HG03354 (cell line): ENCODE measurements around the gene PAGR1.
"Not testable (repeated sequence)": the region's sequence is repeated elsewhere in the genome, so short reads cannot be mapped to it uniquely, and the experiment has no call there.

Experiments used
- ATAC-seq: cut with Tn5 transposase; IDR thresholded peaks from one replicate; pipeline ENCODE4 v1.9.1; 2021; ENCODE audit warnings: mild to moderate bottlenecking; ENCODE audit not compliant: unreplicated experiment, poor library complexity, severe bottlenecking

PAGR1 gene

DNA sequence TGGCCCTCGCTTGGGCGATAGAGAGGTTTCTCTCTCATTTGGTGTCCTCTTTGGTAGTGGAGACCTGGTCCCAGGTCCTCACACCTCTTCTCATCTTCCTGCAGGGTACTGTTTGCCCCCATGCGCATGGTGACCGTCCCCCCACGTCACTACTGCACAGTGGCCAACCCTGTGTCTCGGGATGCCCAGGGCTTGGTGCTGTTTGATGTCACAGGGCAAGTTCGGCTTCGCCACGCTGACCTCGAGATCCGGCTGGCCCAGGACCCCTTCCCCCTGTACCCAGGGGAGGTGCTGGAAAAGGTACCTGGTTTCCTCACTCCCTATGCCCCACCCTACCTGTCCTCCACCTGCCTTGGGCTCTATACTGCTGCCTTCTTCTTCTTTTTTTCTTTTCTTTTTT is 14.8 kb downstream of the PAGR1 start:
- no peak for ATAC-seq

DNA sequence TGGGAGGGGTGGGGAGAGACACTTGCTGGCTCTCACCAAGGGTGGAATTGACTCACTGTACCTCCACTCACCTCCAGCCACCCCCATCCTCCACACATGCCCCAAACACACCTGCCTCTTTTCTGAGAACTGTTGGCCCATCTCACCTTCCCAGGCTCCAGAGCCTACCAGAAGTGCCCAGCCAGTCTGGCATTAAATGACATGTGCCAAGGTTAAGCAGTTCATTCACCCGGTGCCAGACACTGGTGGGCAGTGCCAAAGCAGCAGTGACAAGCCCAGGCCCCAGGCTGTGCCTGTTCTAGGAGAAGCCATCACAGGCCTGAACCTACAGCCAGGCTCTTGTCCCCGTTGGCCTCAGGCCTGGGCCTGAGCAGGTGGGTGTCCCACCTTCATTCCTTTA is 15.5 kb downstream of the PAGR1 start:
- no peak for ATAC-seq

GRCh38 chr16:29833219-29833618 is 17.3 kb downstream of the PAGR1 start:
- ATAC-seq: not testable (repeated sequence)

DNA sequence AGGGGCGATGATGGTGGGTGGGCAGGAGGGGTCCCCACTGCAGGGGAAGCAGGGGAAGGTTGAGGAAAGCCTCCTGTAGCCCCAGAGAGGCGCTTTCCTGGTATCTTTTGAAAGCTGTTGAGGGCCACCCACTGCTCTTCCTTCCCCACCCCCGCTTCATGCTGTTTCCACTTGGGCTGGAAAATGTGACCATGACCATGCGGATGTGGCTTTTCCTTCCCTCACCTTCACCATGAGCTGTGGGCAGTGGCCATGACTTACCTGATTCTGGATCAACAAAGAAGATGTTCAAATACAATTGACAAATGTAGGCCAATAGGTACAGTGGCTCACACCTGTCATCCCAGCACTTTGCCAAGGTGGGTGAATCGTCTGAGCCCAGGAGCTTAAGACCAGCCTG is 18.1 kb downstream of the PAGR1 start:
- ATAC-seq: no peak

DNA sequence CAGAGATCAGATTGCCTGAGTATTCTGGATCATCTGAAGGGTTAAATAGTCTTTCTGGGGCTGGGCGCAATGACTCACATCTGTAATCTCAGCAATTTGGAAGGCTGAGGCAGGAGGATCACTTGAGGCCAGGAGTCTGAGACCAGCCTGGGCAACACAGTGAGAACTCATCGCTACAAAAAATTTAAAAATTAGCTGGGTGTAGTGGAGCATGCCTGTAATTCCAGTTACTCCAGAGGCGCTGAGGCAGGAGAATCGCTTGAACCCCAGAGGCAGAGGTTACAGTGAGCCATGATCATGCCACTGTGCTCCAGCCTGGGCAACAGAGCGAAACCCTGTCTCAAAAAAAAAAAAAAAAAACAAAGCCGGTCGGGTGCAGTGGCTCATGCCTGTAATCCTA is 20.0 kb downstream of the PAGR1 start:
- ATAC-seq: no peak

DNA sequence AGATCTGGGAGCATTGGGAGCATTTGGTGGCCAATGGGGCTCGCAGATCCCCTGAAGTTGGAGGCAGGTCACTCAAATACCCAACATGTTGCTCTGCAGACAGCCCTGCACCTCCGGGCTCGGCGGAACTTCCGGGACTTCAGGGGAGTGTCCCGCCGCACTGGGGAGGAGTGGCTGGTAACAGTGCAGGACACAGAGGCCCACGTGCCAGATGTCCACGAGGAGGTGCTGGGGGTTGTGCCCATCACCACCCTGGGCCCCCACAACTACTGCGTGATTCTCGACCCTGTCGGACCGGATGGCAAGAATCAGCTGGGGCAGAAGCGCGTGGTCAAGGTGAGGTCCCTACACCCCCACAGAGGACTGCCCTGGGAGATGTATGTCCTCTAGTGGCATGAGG is 20.7 kb downstream of the PAGR1 start:
- no peak for ATAC-seq

DNA sequence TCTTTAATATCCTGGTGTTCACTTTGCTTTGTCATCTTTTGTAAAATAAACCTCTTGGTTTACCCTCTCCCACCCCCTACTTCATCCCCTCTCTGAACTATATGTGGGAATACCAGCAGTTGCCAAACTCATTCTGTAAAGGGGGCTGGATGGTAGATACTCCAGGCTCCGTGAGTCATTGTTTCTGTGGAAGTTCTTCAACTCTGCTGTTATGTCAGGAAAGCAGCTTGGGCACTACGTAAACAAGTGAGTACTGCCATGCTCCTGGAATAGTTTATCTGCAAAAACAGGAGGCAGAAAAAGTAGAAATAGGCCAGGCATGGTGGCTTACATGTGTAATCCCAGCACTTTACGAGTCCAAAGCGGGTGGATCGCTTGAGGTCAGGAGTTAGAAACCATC is 21.9 kb downstream of the PAGR1 start:
- ATAC-seq: no peak

GRCh38 chr16:29839822-29840221 is 23.9 kb downstream of the PAGR1 start:
- ATAC-seq: no peak

DNA sequence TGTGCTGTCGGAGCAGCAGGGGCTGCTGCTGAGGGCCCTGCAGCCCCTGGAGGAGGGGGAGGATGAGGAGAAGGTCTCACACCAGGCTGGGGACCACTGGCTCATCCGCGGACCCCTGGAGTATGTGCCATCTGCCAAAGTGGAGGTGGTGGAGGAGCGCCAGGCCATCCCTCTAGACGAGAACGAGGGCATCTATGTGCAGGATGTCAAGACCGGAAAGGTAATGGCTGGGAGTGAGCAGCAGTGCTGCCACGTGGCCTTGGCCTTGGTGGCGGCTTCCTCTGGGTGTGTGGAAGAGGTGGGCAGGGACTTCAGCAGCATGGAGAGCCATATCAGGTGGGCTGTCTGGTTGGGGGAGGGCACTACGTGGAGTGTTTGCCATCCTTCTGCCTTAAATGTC is 24.3 kb downstream of the PAGR1 start:
- no peak for ATAC-seq

DNA sequence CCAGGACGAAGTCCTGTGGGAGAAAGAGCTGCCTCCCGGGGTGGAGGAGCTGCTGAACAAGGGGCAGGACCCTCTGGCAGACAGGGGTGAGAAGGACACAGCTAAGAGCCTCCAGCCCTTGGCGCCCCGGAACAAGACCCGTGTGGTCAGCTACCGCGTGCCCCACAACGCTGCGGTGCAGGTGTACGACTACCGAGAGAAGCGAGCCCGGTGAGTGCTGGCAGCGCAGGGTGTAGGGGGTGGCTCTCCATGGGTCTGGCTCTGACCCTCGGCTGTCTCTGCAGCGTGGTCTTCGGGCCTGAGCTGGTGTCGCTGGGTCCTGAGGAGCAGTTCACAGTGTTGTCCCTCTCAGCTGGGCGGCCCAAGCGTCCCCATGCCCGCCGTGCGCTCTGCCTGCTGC is 25.7 kb downstream of the PAGR1 start:
- no peak for ATAC-seq

DNA sequence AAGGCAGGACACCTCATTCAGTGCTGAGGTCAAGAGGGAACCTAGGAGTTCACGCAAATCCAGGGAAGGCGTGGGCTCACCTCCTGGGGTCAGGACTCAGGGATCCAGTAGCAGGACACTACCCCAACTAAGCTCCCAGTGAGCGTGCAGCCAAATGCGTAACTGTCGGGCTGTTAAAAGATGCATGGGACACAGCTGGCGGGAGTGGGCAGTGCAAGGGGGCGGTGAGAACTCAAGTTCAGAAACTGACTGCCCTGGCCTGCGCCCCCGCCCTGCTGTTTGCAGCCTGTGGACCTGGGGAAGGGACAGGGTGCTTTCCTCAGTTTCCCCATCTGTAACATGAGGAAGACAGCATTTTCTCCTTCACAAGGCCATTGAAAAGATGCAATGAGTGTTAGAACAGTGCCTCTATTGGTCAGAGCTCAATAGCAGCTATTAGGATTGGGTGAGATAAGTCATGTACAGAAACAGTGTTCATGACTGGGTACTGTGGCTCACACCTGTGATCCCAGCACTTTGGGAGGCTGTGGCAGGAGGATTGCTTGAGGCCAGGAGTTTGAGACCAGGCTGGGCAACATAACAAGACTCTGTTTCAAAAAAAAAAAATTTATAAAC is 26.9 kb downstream of the PAGR1 start:
- ATAC-seq: no peak

DNA sequence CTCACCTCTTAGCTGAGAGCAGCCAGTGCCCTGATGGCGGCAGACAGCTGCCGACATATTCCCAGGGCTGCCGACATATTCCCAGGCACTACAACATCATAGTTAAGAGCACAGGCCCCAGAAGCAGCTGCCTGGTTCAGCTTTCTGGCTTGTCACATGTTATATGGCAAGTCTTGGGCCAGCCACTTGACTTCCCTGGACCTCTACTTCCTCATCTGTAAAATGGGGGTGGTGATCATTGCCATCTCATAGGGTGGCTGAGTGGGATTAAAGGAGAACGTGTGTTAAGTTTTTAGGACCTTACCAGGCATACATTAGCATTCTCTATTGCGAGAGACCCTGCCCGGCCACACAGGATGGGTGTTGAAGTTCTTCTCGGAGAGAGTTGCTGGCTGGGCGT is 28.0 kb downstream of the PAGR1 start:
- no peak for ATAC-seq

DNA sequence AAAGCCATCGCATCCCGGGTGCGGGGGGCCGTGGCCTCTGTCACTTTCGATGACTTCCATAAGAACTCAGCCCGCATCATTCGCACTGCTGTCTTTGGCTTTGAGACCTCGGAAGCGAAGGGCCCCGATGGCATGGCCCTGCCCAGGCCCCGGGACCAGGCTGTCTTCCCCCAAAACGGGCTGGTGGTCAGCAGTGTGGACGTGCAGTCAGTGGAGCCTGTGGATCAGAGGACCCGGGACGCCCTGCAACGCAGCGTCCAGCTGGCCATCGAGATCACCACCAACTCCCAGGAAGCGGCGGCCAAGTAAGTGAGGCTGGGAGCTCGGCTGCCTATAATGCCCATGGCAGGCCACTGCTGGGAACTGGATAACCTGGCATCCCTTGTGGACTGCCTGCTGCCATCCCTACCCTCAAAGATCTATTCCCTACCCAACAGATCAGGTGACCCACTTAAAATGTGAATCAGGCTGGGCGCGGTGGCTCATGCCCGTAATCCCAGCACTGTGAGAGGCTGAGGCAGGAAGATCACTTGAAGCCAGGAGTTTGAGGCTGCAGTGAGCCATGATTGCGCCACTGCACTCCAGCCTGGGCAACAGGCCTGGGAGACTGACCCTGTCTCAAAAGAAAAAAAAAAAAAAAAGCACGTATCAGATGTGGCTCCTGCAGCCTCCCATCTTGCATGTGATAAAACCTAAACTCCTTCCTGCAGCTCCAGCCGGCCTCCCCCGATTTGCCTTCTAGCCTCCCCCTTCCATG is 28.8 kb downstream of the PAGR1 start:
- ATAC-seq: no peak

- no peak for ATAC-seq
Measured at GRCh38 chr16:29845656-29846055, 29.7 kb downstream of the PAGR1 start.

GRCh38 chr16:29848420-29849297 is 32.7 kb downstream of the PAGR1 start:
- ATAC-seq: no peak

GRCh38 chr16:29849505-29849904 is 33.6 kb downstream of the PAGR1 start:
- ATAC-seq: no peak

DNA sequence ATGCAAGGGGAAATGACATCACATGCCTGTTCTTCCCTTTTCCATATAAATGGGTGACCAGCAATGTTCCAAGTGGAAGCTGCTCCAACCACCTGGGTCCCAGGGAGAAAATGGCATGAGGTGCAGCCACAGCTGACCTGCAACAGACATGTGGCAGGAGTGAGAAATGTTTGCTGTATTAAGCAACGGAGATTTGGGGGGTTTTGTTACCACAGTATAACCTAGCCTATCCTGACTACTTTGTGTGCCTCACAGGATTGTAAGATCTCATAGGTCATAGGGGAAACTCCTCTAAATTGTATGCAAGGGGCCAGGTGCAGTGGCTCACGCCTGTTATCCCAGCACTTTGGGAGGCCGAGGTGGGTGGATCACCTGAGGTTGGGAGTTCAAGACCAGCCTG is 35.0 kb downstream of the PAGR1 start:
- ATAC-seq: no peak

- no peak for ATAC-seq
Measured at GRCh38 chr16:29852654-29853053, 36.7 kb downstream of the PAGR1 start.

GRCh38 chr16:29854520-29855100 is 38.7 kb downstream of the PAGR1 start:
- ATAC-seq: no peak

DNA sequence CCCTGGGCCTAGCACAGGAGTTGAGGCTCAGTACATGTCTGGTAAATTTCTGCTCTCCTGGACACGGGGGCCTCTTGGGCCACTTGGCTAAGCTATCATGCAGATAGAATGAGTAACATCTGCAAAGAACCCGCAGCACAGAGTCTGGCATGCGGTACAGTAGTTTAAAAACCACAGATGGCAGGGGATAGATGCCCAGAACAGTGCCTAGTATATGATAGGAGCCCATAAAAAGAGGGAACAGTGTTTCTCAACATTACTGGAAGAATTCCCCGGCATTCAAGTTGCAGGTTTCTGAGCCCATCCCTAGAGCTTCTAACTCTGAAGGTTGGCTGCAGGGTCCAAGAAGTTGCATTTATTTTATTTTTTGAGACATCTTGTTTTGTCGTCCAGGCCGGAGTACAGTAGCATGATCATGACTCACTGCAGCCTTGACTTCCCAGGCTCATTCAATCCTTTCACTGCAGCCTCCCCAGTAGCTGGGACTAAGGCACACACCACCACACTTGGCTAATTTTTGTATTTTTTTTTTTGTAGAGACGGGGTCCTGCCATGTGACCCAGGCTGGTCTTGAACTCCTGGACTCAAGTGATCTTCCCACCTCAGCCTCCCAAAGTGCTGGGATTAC is 41.3 kb downstream of the PAGR1 start:
- ATAC-seq: no peak
